Activated naive CD4-positive, alpha-beta T cell treated with Interleukin-2 at 50 U/mL for 16 hours (primary cell): ENCODE results near the gene TAF3.

Experiments used
- DNase-seq: peaks from one replicate; pipeline ENCODE4 v3.0.0-alpha.2; 2020

Gene TAF3

DNA sequence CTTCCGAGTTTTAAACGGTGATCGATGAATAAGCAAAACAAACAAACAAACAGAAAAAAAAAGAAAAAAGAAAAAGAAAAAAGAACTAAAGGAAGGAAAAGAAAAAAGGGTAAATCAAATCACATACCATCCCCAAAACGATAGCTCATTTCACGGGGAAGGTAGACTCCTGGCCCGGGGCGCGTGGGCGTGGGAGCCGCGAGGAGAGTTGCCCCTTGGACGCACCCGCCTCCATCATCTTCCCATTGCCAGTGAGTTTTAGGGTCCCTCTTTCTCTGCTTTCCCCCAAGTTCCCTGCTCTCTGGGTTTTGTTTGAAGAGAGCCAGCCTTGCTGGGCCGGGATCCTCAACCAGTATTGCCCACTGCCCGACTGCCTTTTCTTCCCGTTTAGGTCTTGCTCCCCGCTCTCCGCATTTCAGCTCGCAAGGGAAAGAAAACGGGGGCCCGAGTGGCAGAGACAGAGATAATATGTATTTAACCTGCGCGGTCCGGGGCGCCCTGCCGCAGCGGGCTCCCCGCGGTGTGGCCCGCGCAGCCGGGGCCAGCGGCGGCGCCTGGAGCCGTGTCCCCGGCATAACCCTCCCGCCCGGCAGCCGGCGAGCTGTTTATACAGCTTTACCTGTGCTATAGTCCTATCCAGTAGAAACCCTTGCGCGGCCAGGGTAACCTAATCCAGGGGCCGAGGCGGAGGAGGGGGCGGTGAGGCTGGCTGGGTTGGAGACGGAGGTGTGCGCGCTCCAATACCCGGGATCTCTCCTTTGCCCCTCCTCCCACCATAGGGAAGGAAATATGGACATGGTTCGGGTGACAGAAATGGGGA is 230.9 kb downstream of the TAF3 start:
- no peak for DNase-seq

DNA sequence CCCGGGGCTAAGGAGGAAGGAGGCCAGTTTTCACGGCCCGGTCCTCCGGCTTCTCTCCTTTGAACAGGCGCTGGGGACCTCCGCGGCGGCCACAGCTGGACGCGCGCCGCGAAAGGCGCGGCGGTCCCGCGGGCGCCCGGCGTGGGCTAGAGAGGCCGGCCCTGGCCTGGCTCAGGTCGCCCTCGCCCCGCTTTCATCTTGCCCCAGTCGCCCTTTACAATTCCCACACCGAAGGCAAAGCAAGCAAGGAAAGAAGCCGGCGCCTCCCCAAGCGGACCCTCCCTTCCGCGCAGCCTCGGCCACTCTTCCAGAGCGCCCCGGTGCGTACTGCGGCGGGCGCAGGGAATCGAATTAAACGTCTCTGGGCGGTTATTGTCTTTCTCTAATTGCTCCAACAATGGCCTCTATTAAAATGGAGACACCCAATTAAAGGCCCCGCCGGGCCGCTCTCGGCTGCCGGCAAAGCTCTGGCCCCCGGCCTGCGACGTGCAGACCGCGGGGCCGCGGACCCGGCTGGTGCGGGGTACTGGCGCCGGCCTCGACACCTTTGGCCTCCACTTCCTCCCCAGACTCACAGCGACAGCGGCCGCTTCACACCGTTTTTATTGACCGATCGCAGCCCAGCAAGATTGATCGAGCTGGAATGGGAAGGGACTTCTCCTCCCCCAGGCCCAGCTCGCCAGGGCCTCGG is 231.7 kb downstream of the TAF3 start:
- no peak for DNase-seq

GRCh38 chr10:8050556-8051108 is 232.3 kb downstream of the TAF3 start:
- DNase-seq: no peak

- DNase-seq: no peak
Observed at GRCh38 chr10:8051109-8051821, 233.0 kb downstream of the TAF3 start.

- DNase-seq: no peak
Observed at GRCh38 chr10:8051851-8052257, 233.5 kb downstream of the TAF3 start.

DNA sequence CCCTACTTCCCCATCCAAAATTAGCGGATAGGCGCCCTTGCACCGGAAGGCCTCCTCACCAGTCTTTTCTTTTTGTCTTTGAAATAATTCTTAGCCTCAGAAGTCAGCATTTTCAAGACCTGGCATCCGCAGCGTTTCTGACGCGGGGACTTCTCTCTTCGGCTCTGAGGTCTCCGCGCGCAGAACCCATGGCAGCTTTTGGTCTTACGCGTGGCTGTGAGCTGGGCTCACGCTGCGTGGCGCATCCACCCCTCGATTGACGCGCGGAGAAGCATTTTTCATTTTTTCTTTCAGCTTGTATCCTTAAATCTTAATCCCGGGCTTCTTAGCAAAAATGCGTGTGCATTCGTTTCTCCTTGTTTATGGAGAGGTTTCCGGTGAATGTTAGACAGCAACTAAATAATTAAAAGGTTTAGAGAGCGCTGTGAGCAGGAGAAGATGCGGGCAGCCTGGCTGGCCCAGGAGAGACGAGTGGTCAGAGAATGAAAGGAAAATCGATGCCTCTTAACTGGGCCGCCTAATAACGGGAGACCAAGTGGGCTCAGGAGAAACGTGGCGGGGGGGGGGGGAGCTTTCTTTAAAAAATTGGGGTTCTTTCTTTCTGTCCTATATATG is 234.1 kb downstream of the TAF3 start:
- DNase-seq: no peak

GRCh38 chr10:8052956-8053445 is 234.7 kb downstream of the TAF3 start:
- DNase-seq: no peak

GRCh38 chr10:8053446-8054243 is 235.3 kb downstream of the TAF3 start:
- peak; percentile 96 for DNase-seq

DNA sequence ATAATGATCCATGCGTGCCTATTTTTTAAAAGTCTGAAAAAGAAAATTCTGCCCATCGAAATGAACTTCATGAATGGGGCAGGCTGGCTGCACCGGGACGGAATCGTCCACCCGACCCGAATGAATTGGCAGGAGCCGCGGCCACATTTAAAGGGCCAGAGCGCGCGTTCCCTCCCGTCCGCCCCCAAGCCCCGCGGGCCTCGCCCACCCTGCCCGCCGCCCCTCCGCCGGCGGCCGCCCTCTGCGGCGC is 235.9 kb downstream of the TAF3 start:
- DNase-seq: no peak

DNA sequence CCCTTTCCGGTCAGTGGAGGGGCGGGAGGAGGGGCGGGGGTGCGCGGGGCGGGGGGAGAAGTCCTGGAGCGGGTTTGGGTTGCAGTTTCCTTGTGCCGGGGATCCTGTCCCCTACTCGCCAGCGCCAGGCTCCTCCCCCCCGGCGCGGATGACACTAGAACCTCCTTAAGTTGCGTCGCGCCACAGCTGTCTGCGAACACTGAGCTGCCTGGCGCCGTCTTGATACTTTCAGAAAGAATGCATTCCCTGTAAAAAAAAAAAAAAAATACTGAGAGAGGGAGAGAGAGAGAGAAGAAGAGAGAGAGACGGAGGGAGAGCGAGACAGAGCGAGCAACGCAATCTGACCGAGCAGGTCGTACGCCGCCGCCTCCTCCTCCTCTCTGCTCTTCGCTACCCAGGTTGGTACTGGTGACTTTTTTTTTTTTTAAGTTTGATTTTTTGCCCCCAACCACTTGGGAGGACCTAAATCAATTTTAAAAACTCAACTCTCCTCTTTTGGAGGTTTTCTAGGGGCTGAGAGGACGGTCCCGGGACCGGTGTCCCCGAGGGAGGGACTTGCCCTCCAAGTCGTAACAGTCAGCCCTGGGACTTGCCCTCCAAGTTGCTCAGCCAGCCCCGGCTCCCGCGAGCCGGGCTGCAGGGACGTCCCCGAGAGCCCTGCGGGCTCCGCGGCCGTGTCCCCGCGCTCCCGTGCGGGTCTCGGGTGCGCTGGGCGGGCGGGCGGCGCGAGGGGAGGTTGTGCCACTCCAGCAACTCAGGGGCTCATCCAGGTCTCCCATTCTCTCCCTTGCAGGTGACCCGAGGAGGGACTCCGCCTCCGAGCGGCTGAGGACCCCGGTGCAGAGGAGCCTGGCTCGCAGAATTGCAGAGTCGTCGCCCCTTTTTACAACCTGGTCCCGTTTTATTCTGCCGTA is 236.4 kb downstream of the TAF3 start, which contains the start of gene GATA3:
Gene GATA3 (plus strand): TSS at position 195 of the 914 bp plus-strand sequence. CDS start 968 bp downstream, outside the sequence.
- peak; percentile 84 for DNase-seq

- DNase-seq: peak; percentile 47
Observed at GRCh38 chr10:8055420-8056349, 237.4 kb downstream of the TAF3 start.

DNA sequence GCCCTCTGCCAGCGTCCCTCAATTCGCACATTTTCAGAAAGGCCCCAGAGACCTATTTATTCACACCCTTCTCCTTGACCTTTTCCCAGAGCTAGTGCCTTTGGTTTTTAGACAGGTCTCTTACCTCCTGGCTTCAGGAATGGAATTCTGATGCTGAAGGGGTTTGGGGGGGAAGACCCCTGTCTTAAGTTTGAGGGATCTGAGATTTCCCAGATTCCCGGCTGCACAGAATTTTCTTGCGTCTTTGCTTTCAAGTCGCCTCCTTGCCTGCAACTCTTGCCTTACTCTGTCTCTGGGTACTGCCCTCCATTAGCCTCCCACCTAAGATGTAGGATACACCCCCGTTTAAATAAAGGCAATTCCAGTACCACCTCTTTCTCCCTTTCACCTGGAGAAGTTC is 238.1 kb downstream of the TAF3 start:
- DNase-seq: no peak

DNA sequence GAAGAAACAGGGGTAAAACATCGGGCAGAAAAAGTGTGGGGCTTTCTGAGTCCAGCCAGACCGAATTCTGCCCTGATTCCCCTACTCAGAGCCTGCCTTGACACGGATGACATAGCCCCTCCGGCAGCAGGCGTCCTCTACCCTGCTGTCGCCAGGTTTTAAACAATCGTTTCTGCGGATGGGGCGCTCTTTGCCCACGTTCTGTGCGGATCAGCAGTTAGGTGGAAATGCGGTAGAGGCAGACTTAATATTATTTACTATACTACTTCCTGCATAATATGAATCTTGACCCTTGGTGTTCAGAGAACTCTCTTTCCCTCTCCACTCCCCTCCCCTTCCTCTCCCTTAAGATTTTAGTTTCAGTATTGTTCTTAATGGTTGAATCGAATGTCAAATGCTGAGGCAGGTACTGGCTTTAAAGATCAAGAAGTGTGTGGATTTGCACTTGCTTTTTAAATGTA is 238.6 kb downstream of the TAF3 start:
- peak; percentile 65 for DNase-seq

- DNase-seq: no peak
Observed at GRCh38 chr10:8057636-8058273, 239.4 kb downstream of the TAF3 start.

DNA sequence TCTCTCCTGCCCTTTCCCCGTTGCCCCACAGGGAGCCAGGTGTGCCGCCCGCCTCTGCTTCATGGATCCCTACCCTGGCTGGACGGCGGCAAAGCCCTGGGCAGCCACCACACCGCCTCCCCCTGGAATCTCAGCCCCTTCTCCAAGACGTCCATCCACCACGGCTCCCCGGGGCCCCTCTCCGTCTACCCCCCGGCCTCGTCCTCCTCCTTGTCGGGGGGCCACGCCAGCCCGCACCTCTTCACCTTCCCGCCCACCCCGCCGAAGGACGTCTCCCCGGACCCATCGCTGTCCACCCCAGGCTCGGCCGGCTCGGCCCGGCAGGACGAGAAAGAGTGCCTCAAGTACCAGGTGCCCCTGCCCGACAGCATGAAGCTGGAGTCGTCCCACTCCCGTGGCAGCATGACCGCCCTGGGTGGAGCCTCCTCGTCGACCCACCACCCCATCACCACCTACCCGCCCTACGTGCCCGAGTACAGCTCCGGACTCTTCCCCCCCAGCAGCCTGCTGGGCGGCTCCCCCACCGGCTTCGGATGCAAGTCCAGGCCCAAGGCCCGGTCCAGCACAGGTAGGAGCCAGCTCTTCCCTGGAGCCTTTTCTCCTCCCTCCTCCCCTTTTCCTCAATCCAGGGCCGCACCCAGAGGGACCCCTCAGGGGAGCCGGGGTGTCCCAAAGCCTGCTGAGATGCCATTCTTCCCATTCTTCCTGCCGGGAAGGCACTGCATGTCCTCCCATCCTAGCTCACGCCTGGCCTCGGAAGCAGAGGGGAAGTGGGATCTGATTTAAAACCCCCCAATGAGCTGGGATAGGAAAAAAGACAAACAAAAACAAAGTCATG is 240.2 kb downstream of the TAF3 start:
- no peak for DNase-seq

- DNase-seq: no peak
Observed at GRCh38 chr10:8059191-8059936, 241.1 kb downstream of the TAF3 start.

DNA sequence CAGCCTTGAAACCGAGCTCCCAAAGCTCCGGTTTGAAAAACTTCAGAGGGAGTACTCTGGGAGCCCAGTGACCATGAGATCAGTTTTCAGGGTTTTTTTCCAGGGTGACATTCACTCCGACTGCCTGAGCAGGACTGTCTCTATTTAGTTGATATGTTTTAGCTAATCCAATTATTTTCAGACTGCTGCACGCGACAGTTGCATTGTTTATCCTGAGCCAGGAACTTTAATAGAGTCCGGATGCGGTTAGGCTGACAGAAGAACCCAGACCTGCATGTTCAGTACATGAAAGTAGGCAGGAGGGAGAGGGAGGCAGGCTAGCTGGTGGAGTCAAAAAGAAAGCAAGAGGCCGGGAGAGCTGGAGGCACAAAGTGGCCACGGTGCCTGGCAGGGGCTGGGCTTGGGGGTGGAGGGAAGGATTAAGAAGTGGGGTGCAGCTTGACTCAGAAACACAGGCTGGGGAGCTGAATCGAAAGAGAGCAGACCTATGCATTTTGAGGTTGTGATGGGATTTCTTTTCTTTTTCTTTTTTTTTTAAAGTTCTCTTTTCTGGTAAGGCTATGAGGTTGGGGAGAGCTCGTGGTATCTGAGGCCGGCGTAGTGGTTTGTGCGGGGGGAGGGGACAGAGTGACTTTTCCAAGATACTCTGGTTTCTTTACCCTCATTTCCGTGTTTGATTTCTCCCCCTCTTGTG is 241.9 kb downstream of the TAF3 start:
- peak; percentile 74 for DNase-seq
